CD4-positive, alpha-beta T cell treated with Interferon alpha-2 for 1 hour (primary cell): Measurements from ENCODE around the gene POLR2I.

ENCODE experiments used
- DNase-seq, 2 donors: peaks; one replicate each; pipeline ENCODE4 v3.0.0-alpha.2; 2020 to 2022

The POLR2I gene

DNA sequence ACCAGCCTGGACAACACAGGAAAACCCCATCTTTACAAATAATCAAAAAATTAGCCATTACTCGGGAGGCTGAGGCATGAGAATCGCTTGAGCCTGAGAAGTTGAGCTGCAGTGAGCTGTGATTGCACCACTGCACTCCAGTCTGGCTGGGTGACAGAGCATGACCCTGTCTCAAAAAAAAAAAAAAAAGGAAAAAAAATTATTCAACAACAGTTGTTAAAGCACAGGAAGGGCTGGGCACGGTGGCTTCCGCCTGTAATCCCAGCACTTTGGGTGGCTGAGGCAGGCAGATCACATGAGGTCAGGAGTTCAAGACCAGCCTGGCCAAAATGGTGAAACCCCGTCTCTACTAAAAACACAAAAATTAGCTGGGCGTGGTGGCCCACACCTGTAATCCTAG, 16.5 kb upstream of the POLR2I start:
- DNase-seq = peak; percentile 34 to 55

- no peak for DNase-seq
Observed at GRCh38 chr19:36128392-36128736, 13.7 kb upstream of the POLR2I start.

GRCh38 chr19:36125557-36125956, 10.9 kb upstream of the POLR2I start:
- DNase-seq = no peak

- DNase-seq = no peak
Observed at GRCh38 chr19:36121486-36122124, 6.9 kb upstream of the POLR2I start.

DNA sequence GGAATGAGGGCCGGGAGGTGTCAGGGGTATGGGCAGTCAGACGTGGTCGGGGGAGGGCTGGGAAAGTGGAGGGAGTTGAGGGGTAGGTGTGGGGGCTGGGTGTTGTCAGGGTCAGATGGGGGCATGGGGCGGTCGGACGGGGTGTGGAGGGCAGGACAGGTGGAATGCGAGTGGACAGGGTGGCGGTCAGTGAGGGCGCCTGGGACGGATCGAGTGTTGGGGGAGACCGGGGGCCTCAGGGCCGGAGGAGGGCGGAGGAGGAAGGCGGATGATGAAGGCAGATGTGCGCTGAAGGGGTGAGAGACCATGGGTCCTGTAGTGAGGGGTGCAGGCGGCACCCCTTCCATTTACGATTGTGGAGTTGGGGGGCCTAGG, 6.3 kb upstream of the POLR2I start:
- DNase-seq = no peak

GRCh38 chr19:36120092-36120983, 5.7 kb upstream of the POLR2I start:
- DNase-seq = no peak

DNA sequence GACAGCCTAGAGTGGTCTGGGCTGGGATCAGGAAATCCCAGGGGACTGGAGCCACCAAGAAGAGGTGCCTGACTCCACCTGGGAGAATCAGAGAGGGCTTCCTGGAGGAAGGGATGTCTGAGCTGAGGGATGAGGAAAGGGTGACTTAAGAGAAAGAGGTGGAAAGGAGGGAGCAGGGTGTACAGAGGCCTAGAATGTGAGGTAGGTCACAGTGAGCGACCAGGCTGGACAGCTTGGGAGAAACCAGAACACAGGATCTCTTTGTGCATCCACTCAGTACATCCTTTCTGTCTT, 1.6 kb upstream of the POLR2I start:
- DNase-seq = no peak

DNA sequence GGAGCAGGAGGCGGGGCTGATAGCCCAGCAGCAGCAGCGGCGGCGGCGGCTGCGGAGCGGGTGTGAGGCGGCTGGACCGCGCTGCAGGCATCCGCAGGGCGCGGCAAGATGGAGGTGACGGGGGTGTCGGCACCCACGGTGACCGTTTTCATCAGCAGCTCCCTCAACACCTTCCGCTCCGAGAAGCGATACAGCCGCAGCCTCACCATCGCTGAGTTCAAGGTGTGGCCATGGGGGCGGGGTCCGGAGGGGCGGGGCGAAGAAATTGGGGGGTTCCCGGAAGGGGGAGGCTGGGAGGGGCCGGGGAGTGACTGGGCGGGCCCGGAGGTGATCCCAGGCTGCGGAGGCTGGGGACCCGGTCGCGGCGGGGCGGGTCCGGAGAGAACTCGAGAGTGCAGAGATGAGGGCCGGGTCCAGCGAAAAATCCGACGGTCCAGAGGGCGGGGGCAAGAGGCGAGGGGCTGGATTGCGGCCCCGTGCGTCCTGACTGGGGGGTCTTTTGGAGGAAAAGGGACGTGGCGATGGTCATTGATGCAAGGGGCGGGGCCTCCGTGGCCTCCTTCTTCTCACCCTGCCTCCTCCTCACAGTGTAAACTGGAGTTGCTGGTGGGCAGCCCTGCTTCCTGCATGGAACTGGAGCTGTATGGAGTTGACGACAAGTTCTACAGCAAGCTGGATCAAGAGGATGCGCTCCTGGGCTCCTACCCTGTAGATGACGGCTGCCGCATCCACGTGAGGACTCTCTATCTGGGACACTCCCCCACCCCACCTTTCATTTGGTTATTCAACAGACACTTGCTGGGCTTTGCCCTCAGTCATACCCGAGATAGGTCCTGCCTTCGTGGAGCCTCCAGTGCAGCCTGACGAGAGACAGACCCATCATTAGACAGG, 1.0 kb upstream of the POLR2I start, which contains the start of gene TBCB:
TSS of gene TBCB (plus strand) at position 16 of the 891 bp plus-strand sequence. CDS start at position 109, 93 bp downstream.
- DNase-seq = peak in 1 of 2 donors; percentile 93

GRCh38 chr19:36113894-36114720, 568 bp downstream of the POLR2I start:
- DNase-seq = peak in 1 of 2 donors; percentile 30

GRCh38 chr19:36113425-36113824, 1.2 kb downstream of the POLR2I start:
- DNase-seq = no peak

GRCh38 chr19:36112678-36113077, 2.0 kb downstream of the POLR2I start:
- no peak for DNase-seq

GRCh38 chr19:36111200-36111539, 3.5 kb downstream of the POLR2I start:
- no peak for DNase-seq

- DNase-seq = no peak
Observed at GRCh38 chr19:36110487-36111199, 4.0 kb downstream of the POLR2I start, which contains the start of gene OVOL3. Gene OVOL3 (plus strand): TSS chr19:36111143. CDS start chr19:36111203, 60 bp downstream.

DNA sequence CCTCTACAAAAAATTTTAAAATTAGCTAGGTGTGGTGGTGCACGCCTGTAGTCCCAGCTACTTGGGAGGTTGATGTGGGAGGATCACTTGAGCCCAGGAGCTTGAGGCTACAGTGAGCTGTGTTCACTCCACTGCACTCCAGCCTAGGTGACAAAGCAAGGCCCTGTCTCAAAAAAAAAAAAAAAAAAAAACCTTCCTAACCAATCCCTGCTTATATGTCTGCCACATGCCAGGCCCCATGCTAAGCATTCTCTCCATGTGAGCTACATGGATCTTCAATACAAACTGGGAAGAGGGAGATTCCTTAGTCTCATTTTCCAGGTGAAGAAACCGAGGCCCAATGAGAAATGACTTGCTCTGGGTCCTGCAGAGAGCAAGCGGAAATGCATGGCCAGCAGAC, 6.0 kb downstream of the POLR2I start:
- no peak for DNase-seq

GRCh38 chr19:36106991-36107390, 7.7 kb downstream of the POLR2I start:
- no peak for DNase-seq

GRCh38 chr19:36106441-36106840, 8.2 kb downstream of the POLR2I start:
- DNase-seq = no peak

- no peak for DNase-seq
Observed at GRCh38 chr19:36103842-36104552, 10.7 kb downstream of the POLR2I start.

- DNase-seq = no peak
Observed at GRCh38 chr19:36103040-36103626, 11.5 kb downstream of the POLR2I start.

DNA sequence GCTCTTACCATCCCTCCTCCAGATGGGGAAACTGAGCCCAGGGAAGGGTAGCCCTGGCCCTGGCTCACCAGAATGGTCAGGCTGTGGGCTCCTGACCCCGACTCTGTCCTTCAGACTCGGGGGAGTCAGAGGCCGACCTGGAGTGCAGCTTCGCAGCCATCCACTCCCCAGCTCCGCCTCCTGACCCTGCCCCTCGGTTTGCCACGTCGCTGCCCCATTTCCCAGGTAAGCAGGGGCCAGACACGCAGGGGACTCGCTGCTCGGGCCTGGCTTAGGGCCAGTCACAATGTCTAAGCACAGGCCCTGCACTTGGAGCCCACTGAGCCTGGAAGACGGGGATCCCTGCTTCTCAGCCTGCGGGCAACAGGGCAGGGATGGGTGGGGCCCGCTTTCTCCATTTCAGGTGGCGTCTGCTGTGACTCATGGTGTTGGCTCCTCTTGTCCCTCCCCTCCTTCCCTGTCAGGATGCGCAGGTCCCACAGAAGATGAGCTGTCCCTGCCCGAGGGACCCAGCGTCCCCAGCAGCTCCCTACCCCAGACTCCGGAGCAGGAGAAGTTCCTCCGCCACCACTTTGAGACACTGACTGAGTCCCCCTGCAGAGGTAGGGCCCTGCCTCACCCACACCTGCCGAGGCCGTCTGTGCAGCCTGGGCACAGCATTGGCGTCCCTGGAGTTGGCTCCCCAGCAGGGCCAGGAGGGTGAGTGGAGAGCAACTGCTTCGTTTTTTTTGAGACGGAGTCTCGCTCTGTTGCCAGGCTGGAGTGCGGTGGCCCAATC, 12.9 kb downstream of the POLR2I start:
- no peak for DNase-seq

DNA sequence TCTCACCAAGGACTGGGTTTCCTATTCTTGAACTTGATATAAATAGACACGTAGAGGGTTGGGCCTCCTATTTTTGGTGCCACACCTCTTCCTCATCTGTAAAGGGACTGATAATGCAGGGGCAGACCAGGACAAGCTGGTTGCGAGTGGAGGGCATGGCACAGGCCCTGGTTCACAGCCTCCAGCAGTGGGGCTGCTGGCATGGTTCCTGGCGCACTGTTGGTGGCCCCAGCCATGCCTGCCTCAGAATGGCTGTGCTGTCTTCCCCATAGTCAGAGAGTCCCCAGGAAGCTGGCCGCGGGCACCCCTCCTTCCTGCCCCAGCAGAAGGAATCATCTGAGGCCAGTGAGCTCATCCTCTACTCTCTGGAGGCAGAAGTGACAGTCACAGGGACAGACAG, 14.2 kb downstream of the POLR2I start:
- no peak for DNase-seq
